ENCODE data around the gene PRRX2.

PRRX2 gene

GRCh38 chr9:129770741-129771140 is 105.3 kb downstream of the PRRX2 start:
- TF ChIP-seq TAF1 (IDR thresholded peaks at IDR 0.05; ENCODE audit: borderline replicate concordance, insufficient read depth, low read length) (no peak), FOXP2 (optimal IDR thresholded peaks at IDR 0.05; ENCODE audit: borderline replicate concordance, extremely low read depth, extremely low read length, insufficient read depth) (no peak), POLR2AphosphoS5 (IDR thresholded peaks at IDR 0.05; ENCODE audit: low read depth, low read length) (no peak), SIN3A (IDR thresholded peaks at IDR 0.05; ENCODE audit: borderline replicate concordance, insufficient read depth, low read length) (no peak)
- TF ChIP-seq, protein P1, sequence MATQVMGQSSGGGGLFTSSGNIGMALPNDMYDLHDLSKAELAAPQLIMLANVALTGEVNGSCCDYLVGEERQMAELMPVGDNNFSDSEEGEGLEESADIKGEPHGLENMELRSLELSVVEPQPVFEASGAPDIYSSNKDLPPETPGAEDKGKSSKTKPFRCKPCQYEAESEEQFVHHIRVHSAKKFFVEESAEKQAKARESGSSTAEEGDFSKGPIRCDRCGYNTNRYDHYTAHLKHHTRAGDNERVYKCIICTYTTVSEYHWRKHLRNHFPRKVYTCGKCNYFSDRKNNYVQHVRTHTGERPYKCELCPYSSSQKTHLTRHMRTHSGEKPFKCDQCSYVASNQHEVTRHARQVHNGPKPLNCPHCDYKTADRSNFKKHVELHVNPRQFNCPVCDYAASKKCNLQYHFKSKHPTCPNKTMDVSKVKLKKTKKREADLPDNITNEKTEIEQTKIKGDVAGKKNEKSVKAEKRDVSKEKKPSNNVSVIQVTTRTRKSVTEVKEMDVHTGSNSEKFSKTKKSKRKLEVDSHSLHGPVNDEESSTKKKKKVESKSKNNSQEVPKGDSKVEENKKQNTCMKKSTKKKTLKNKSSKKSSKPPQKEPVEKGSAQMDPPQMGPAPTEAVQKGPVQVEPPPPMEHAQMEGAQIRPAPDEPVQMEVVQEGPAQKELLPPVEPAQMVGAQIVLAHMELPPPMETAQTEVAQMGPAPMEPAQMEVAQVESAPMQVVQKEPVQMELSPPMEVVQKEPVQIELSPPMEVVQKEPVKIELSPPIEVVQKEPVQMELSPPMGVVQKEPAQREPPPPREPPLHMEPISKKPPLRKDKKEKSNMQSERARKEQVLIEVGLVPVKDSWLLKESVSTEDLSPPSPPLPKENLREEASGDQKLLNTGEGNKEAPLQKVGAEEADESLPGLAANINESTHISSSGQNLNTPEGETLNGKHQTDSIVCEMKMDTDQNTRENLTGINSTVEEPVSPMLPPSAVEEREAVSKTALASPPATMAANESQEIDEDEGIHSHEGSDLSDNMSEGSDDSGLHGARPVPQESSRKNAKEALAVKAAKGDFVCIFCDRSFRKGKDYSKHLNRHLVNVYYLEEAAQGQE (IDR thresholded peaks at IDR 0.05; ENCODE audit: insufficient read depth in 1 of 2, low read depth in 2 of 2, low read length in 2 of 2), result no peak

Data from PFSK-1 (cell line).